Endothelial cell of umbilical vein (primary cell): ENCODE measurements around the gene C15orf62. TPM values are rescaled to one million over a fixed set of nuclear protein-coding genes. Genes with fewer than 3 reads are reported as not detected.

Experiments used
- BruUV-seq: library from RNA; stranded (reverse); fragments of 400-500 nt; replicated peaks from 2 replicates; lab custom pipeline; 2021; lab: Mats Ljungman, UMichigan
- CTCF ChIA-PET: fragments of 300-600, 350-600 bp; sonication (Branson Sonifier 250); formaldehyde crosslinking; loops from one replicate; lab custom pipeline; 2021; ENCODE audit warnings: antibody characterized with exemption, inconsistent platforms; lab: Charles Lee
- POLR2A ChIA-PET: fragments of 300-600, 350-600 bp; sonication (Branson Sonifier 250); formaldehyde crosslinking; loops from one replicate; lab custom pipeline; 2021; ENCODE audit warnings: antibody characterized with exemption, inconsistent platforms; lab: Charles Lee
- DNase-seq: peaks from one replicate; pipeline ENCODE4 v3.0.0-alpha.2; 2011; ENCODE audit warnings: low read depth, low spot score
- FAIRE-seq: peaks from 2 replicates; lab custom pipeline; 2011; peaks lifted over from hg19 to GRCh38; lab: Jason Lieb, UNC
- H2AFZ ChIP-seq: 2 replicates; pipeline ENCODE4 v1.6.0; 2012; ENCODE audit warnings: low read depth, low read length, control low read depth, inconsistent platforms
- H3K27ac ChIP-seq: 2 replicates; pipeline ENCODE4 v1.5.1; 2011; ENCODE audit warnings: low read depth, mild to moderate bottlenecking, control low read depth, low read length, moderate library complexity; ENCODE audit not compliant: insufficient read depth
- H3K27me3 ChIP-seq, 2 experiments: 2 replicates each; pipeline versions ENCODE4 v1.6.0 to v1.6.1; 2011; ENCODE audit warnings: low read length in 2 of 2, mixed read lengths in 1 of 2; ENCODE audit not compliant: control insufficient read depth in 2 of 2, insufficient read depth in 2 of 2
- H3K36me3 ChIP-seq, 2 experiments: 2 replicates in 1 of 2; 3 replicates in 1 of 2; pipeline ENCODE4 v1.5.1; 2011; ENCODE audit warnings: low read length in 2 of 2, mild to moderate bottlenecking in 1 of 2, moderate library complexity in 1 of 2; ENCODE audit not compliant: control insufficient read depth in 2 of 2, insufficient read depth in 2 of 2; ENCODE audit errors: extremely low read depth in 1 of 2
- H3K4me1 ChIP-seq: 3 replicates; pipeline ENCODE4 v1.5.1; 2011; ENCODE audit warnings: mild to moderate bottlenecking, low read length; ENCODE audit not compliant: control insufficient read depth, insufficient read depth; ENCODE audit errors: extremely low read depth
- H3K4me2 ChIP-seq: 2 replicates; pipeline ENCODE4 v1.6.1; 2011; ENCODE audit warnings: low read length, control low read depth, mixed read lengths; ENCODE audit not compliant: insufficient read depth
- H3K4me3 ChIP-seq, 3 experiments: fragments of 200-600 bp in 1 of 3; sonication (generic), shearing (Covaris generic) in 1 of 3; replicated peaks in 1 of 3; 2 replicates each; pipeline ENCODE4 v1.5.1; 2011 to 2016; ENCODE audit warnings: control low read depth in 3 of 3, low read length in 3 of 3, mild to moderate bottlenecking in 2 of 3, inconsistent platforms in 1 of 3, low read depth in 1 of 3, moderate library complexity in 1 of 3; ENCODE audit not compliant: insufficient read depth in 1 of 3
- H3K79me2 ChIP-seq: 2 replicates; pipeline ENCODE4 v1.6.0; 2012; ENCODE audit warnings: low read length, inconsistent platforms; ENCODE audit not compliant: control insufficient read depth, insufficient read depth
- H3K9ac ChIP-seq: replicated peaks from 2 replicates; pipeline ENCODE3; 2011; ENCODE audit warnings: low read length, control low read depth; ENCODE audit not compliant: insufficient read depth; ENCODE audit errors: extremely low read depth
- H3K9me1 ChIP-seq: replicated peaks from 3 replicates; pipeline ENCODE4 v1.6.0; 2011; ENCODE audit warnings: mild to moderate bottlenecking, low read length; ENCODE audit not compliant: control insufficient read depth, insufficient read depth; ENCODE audit errors: extremely low read depth
- H3K9me3 ChIP-seq: replicated peaks from 2 replicates; pipeline ENCODE4 v1.5.1; 2012; ENCODE audit warnings: low read length, inconsistent platforms; ENCODE audit not compliant: control insufficient read depth, insufficient read depth
- H4K20me1 ChIP-seq: replicated peaks from 2 replicates; pipeline ENCODE3; 2011; ENCODE audit warnings: mild to moderate bottlenecking, low read length; ENCODE audit not compliant: control insufficient read depth, insufficient read depth; ENCODE audit errors: extremely low read depth
- EZH2 ChIP-seq: IDR thresholded peaks from 2 replicates; pipeline ENCODE4 v1.6.1; 2012; ENCODE audit warnings: borderline replicate concordance, low read depth, mild to moderate bottlenecking, moderate library complexity, low read length, inconsistent platforms; ENCODE audit not compliant: severe bottlenecking
- FOS ChIP-seq: IDR thresholded peaks from 2 replicates; pipeline ENCODE4 v1.6.1; 2011; ENCODE audit warnings: mild to moderate bottlenecking, low read length, moderate library complexity, borderline replicate concordance; ENCODE audit not compliant: insufficient read depth
- GATA2 ChIP-seq: IDR thresholded peaks from 2 replicates; pipeline ENCODE4 v1.7.0; 2011; ENCODE audit warnings: low read depth, mild to moderate bottlenecking, moderate library complexity, mixed read lengths, low read length; ENCODE audit not compliant: insufficient read length, insufficient read depth
- JUN ChIP-seq: IDR thresholded peaks from 2 replicates; pipeline ENCODE4 v1.6.1; 2011; ENCODE audit warnings: borderline replicate concordance, low read depth; ENCODE audit not compliant: insufficient read length, insufficient read depth
- MYC ChIP-seq: IDR thresholded peaks from one replicate; pipeline ENCODE4 v1.6.1; 2011; ENCODE audit warnings: mild to moderate bottlenecking, low read depth, low read length
- POLR2A ChIP-seq: IDR thresholded peaks from 2 replicates; pipeline ENCODE4 v1.6.1; 2012; ENCODE audit warnings: low read depth, mild to moderate bottlenecking, control low read depth, low read length
- POLR2AphosphoS5 ChIP-seq: IDR thresholded peaks from 2 replicates; pipeline ENCODE4 v1.6.1; 2012; ENCODE audit warnings: low read depth, mild to moderate bottlenecking, control low read depth, low read length, moderate library complexity; ENCODE audit not compliant: insufficient read depth
- dilution Hi-C: fragments of 300-500 bp; cut with MboI; formaldehyde crosslinking; loops from one replicate; pipeline ENCODE4 v1.15.0; 2019; ENCODE audit warnings: low sequenced_read_pairs; ENCODE audit not compliant: extremely low pct_ligation_motif_present
- intact Hi-C: fragments of 100-400 bp; cut with micrococcal nuclease; formaldehyde crosslinking; loops from one replicate; pipeline ENCODE4 v1.10.0; 2022
- polyA plus RNA-seq, 4 experiments: library from polyadenylated mRNA; depleted of rRNA in 3 of 4; stranded (reverse) in 3 of 4; unstranded in 1 of 4; fragments of >200 nt; gene quantifications; 2 replicates each; pipeline versions ENCODE4 v1.2.1 to v1.2.3, GENCODE V29; 2011 to 2012; ENCODE audit warnings: missing spikeins in 1 of 4
- total RNA-seq: library from RNA; stranded (reverse); gene quantifications from 2 replicates; pipeline ENCODE4 v1.2.3, GENCODE V29; 2021
- TF ChIP-seq, protein P1 (sequence below), 2 donors: IDR thresholded peaks; 1 replicate in 1 of 2; 2 replicates in 1 of 2; pipeline ENCODE4 v1.5.1; 2011; ENCODE audit warnings: low read length in 2 of 2, mild to moderate bottlenecking in 2 of 2, moderate library complexity in 2 of 2, control low read depth in 1 of 2, inconsistent platforms in 1 of 2, low read depth in 1 of 2; ENCODE audit not compliant: insufficient read depth in 1 of 2; ENCODE audit errors: extremely low read depth in 1 of 2
- TF ChIP-seq, protein P2 (sequence below): IDR thresholded peaks from 2 replicates; pipeline ENCODE4 v1.6.1; 2011; ENCODE audit not compliant: insufficient read depth, insufficient read length

The C15orf62 gene
- total and polyA plus RNA-seq, 2 donors (not counting 3 experiments of a cell fraction or from before 2014, with no cell fraction given), result 0.12 to 0.38 TPM

DNA sequence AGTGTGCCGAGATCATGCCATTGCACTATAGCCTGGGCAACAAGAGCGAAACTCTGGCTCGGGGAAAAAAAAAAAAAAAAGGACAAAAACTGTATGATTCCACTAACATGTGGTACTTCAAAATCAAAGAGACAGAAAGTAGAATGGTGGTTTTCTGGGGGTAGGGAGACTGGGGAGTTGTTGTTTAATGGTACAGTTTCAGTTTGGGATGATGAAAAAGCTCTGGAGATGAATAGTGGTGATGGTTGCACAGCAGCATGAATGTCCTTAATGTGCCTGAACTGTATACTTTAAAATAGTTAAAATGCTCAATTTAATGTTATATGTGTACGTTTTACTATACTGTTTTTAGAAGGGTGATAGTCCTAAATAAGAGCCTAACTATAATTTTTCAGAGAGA is 47.4 kb upstream of the C15orf62 start:
- Histone ChIP-seq H3K9me3 (no peaks in the 10 kb centered on the region), H3K9me1 (no peaks in the 10 kb centered on the region), H3K36me3 (peaks cover 0 to 2% of the 10 kb centered on the region in 2 experiments), H3K4me3 (no peak overlapping the region), H3K9ac (no peak overlapping the region), H4K20me1 (no peaks in the 10 kb centered on the region), H3K27ac (no peak overlapping the region), H3K79me2 (no peaks in the 10 kb centered on the region), H2AFZ (no peak overlapping the region), H3K4me2 (no peak overlapping the region), H3K4me1 (peaks cover 7% of the 10 kb centered on the region), H3K27me3 (no peaks in the 10 kb centered on the region)
- ChIA-PET POLR2A (no interaction called here), CTCF (interaction anchor here (1.0 to 1.7 kb wide), 5 partner anchors 8 to 214 kb away, joined by 3 to 5 read pairs (median 3); no protein-coding TSS in a partner anchor)
- no TSS peak for BruUV-seq
- FAIRE-seq (no peak), DNase-seq (no peak)
- dilution Hi-C loops, result no loop called here
- TF ChIP-seq MYC (no peak), POLR2AphosphoS5 (no peak), EZH2 (no peak), JUN (no peak), GATA2 (no peak), FOS (no peak), POLR2A (no peak)
- TF ChIP-seq, protein P1, sequence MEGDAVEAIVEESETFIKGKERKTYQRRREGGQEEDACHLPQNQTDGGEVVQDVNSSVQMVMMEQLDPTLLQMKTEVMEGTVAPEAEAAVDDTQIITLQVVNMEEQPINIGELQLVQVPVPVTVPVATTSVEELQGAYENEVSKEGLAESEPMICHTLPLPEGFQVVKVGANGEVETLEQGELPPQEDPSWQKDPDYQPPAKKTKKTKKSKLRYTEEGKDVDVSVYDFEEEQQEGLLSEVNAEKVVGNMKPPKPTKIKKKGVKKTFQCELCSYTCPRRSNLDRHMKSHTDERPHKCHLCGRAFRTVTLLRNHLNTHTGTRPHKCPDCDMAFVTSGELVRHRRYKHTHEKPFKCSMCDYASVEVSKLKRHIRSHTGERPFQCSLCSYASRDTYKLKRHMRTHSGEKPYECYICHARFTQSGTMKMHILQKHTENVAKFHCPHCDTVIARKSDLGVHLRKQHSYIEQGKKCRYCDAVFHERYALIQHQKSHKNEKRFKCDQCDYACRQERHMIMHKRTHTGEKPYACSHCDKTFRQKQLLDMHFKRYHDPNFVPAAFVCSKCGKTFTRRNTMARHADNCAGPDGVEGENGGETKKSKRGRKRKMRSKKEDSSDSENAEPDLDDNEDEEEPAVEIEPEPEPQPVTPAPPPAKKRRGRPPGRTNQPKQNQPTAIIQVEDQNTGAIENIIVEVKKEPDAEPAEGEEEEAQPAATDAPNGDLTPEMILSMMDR (IDR thresholded peaks at IDR 0.05; ENCODE audit: extremely low read depth in 1 of 2, insufficient read depth in 1 of 2, low read depth in 1 of 2, low read length in 2 of 2), result no peak
- TF ChIP-seq, protein P2, sequence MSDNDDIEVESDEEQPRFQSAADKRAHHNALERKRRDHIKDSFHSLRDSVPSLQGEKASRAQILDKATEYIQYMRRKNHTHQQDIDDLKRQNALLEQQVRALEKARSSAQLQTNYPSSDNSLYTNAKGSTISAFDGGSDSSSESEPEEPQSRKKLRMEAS, result no peak
- intact Hi-C loops, result no loop called here
